C4-2B (cell line): ENCODE results near the gene KCP.

Experiments
- CTCF ChIP-seq: fragments of 450-650 bp; conservative IDR thresholded peaks from 2 replicates; pipeline ENCODE4 v1.5.1; 2017; ENCODE audit warnings: mild to moderate bottlenecking
- ZFX ChIP-seq: fragments of 450-650 bp; IDR thresholded peaks from 2 replicates; pipeline ENCODE4 v1.6.1; 2017

GRCh38 chr7:128889121-128889520 lies 21.4 kb downstream of the KCP start:
- TF ChIP-seq CTCF, result no peak
- TF ChIP-seq ZFX, result no peak
